KMS-11 (cell line): Measurements from ENCODE around the gene ZNF354C.

Experiments
- H2AFZ ChIP-seq: fragments of 200-600 bp; sonication (generic); 2 replicates; pipeline ENCODE4 v1.6.1; 2016; ENCODE audit warnings: antibody characterized with exemption, mixed run types, low read depth
- H3K27ac ChIP-seq: fragments of 200-600 bp; sonication (generic); 2 replicates; pipeline ENCODE4 v1.6.1; 2016; ENCODE audit warnings: mild to moderate bottlenecking, mixed run types
- H3K27me3 ChIP-seq: fragments of 200-600 bp; sonication (generic); 2 replicates; pipeline ENCODE4 v1.6.1; 2017; ENCODE audit warnings: mild to moderate bottlenecking, low read depth, mixed run types, moderate library complexity; ENCODE audit not compliant: insufficient read depth
- H3K36me3 ChIP-seq: fragments of 200-600 bp; sonication (generic); 2 replicates; pipeline ENCODE4 v1.6.1; 2017; ENCODE audit warnings: mild to moderate bottlenecking, mixed run types; ENCODE audit not compliant: insufficient read depth
- H3K4me1 ChIP-seq: fragments of 200-600 bp; sonication (generic); 2 replicates; pipeline ENCODE4 v1.6.1; 2016; ENCODE audit warnings: mild to moderate bottlenecking, low read depth, mixed run types; ENCODE audit not compliant: poor library complexity, severe bottlenecking
- H3K4me2 ChIP-seq: fragments of 200-600 bp; sonication (generic); 2 replicates; pipeline ENCODE4 v1.7.0; 2016; ENCODE audit warnings: mild to moderate bottlenecking, mixed run types
- H3K4me3 ChIP-seq: fragments of 200-600 bp; sonication (generic); IDR thresholded peaks from 2 replicates; pipeline ENCODE4 v1.6.1; 2017; ENCODE audit warnings: low read depth, low read length, mixed read lengths; ENCODE audit not compliant: insufficient read depth
- H3K79me2 ChIP-seq: fragments of 200-600 bp; sonication (generic); 2 replicates; pipeline ENCODE4 v1.6.1; 2016; ENCODE audit warnings: low read depth, mixed run types; ENCODE audit not compliant: insufficient read depth
- H3K9ac ChIP-seq: fragments of 200-600 bp; sonication (generic); 2 replicates; pipeline ENCODE4 v1.6.1; 2016; ENCODE audit warnings: mild to moderate bottlenecking, mixed run types
- H4K20me1 ChIP-seq: fragments of 200-600 bp; sonication (generic); 2 replicates; pipeline ENCODE4 v1.6.1; 2016; ENCODE audit warnings: mild to moderate bottlenecking, mixed run types; ENCODE audit not compliant: insufficient read depth
- TF ChIP-seq, protein P1 (sequence below): fragments of 200-600 bp; sonication (generic); conservative IDR thresholded peaks from 2 replicates; pipeline ENCODE4 v1.6.1; 2017; ENCODE audit warnings: low read depth, mild to moderate bottlenecking, antibody characterized with exemption, low read length, moderate library complexity, mixed read lengths

ZNF354C gene

GRCh38 chr5:179119415-179120170 lies 59.4 kb downstream of the ZNF354C start:
- Histone ChIP-seq H3K4me3 (no peak overlapping the region), H2AFZ (no peak overlapping the region), H3K4me2 (no peak overlapping the region), H4K20me1 (no peaks in the 10 kb centered on the region), H3K9ac (no peak overlapping the region), H3K27ac (no peak overlapping the region), H3K27me3 (no peaks in the 10 kb centered on the region), H3K79me2 (no peaks in the 10 kb centered on the region), H3K36me3 (no peaks in the 10 kb centered on the region), H3K4me1 (no peaks in the 10 kb centered on the region)
- TF ChIP-seq, protein P1, sequence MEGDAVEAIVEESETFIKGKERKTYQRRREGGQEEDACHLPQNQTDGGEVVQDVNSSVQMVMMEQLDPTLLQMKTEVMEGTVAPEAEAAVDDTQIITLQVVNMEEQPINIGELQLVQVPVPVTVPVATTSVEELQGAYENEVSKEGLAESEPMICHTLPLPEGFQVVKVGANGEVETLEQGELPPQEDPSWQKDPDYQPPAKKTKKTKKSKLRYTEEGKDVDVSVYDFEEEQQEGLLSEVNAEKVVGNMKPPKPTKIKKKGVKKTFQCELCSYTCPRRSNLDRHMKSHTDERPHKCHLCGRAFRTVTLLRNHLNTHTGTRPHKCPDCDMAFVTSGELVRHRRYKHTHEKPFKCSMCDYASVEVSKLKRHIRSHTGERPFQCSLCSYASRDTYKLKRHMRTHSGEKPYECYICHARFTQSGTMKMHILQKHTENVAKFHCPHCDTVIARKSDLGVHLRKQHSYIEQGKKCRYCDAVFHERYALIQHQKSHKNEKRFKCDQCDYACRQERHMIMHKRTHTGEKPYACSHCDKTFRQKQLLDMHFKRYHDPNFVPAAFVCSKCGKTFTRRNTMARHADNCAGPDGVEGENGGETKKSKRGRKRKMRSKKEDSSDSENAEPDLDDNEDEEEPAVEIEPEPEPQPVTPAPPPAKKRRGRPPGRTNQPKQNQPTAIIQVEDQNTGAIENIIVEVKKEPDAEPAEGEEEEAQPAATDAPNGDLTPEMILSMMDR = no peak

DNA sequence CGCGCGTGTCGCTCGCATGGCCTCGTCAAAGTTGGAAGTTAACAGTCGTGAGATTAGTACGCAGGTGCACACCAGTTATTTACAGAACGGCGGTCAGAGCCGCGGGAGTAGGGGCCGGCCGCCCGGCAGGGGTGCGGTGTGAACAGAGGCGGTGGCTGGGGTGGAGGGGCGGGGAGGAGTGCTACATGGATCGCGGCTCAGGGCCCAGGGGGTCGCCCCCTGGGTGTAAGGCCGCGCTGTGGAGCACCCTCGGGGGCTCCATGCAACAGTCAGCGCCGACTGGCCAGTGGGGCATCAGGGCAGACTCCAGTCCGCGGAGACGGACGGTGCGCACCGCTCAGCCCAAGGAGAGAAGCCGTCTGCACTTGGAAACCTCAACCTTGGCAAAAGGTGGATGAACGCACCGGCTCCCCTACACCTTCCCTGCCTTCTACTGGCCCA lies 60.3 kb downstream of the ZNF354C start:
- no peak overlapping the region for H3K27ac ChIP-seq
- no peaks in the 10 kb centered on the region for H3K4me1 ChIP-seq
- no peaks in the 10 kb centered on the region for H3K27me3 ChIP-seq
- no peak overlapping the region for H2AFZ ChIP-seq
- no peak overlapping the region for H3K9ac ChIP-seq
- H3K36me3 ChIP-seq = no peaks in the 10 kb centered on the region
- no peaks in the 10 kb centered on the region for H4K20me1 ChIP-seq
- H3K4me2 ChIP-seq = no peak overlapping the region
- H3K4me3 ChIP-seq = no peak overlapping the region
- H3K79me2 ChIP-seq = no peaks in the 10 kb centered on the region
- TF ChIP-seq, protein P1 = no peak

DNA sequence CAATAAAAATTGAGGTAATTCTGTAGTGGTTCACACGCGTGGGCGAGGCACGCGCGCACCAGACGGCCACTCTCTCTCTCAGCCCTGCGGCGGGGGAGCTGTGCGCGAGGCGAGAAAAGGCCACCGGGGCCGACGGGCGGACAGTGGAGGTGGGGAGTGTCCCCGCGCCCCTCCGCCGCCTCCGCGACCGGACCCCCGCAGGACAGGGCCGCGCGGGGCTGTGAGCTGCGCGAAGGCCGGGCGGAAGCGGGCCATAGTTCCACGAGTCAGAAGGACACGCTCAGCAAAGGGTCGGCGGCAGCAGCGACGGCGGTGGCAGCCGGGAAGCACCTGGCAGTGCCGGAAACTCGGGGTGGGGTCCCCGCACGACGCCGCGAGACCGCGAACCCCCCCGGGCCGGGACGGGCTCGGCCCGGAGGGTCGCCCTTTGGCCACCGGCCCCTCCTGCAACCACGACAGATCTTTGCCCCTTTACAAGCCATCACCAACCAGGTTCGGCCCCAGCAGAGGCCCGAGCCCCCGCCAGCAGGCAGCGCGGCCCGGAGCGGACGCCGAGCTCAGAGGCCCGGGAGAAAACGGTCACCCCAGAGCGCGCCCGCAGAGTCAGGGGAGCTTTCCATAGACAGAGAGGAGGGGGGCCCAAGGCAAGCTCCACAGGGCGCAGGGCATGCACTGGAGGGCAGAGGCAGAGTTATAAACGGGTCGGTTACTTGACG lies 60.9 kb downstream of the ZNF354C start:
- Histone ChIP-seq H3K27me3 (no peaks in the 10 kb centered on the region), H3K4me3 (no peak overlapping the region), H3K4me2 (no peak overlapping the region), H3K27ac (no peak overlapping the region), H3K79me2 (no peaks in the 10 kb centered on the region), H4K20me1 (no peaks in the 10 kb centered on the region), H3K36me3 (no peaks in the 10 kb centered on the region), H2AFZ (no peak overlapping the region), H3K9ac (no peak overlapping the region), H3K4me1 (no peaks in the 10 kb centered on the region)
- TF ChIP-seq, protein P1 = no peak

DNA sequence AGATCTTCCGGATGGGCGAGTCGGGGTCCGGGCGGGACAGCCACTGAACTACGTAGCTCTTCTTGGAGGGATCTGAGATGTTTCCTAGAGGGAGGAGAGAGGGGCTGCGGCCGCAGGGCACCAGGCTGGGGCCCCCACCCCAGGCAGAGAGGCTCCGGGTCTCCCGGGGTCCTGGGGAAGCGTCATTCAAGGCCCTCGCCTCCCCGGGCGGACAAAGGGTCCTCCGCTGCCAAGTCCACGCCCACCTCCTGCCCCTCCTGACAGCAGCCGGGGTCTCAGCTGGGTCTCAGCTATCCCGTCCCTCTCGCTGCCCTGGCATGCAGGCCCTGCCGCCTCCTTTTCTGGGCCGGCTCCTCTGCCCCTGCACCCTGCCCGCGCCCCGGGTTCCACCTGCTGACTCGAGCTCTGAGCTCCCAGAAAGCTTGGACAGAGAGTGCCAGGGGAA lies 61.5 kb downstream of the ZNF354C start:
- no peaks in the 10 kb centered on the region for H4K20me1 ChIP-seq
- H3K36me3 ChIP-seq = no peaks in the 10 kb centered on the region
- no peak overlapping the region for H3K4me3 ChIP-seq
- no peak overlapping the region for H3K27ac ChIP-seq
- no peak overlapping the region for H2AFZ ChIP-seq
- H3K4me1 ChIP-seq = no peaks in the 10 kb centered on the region
- no peak overlapping the region for H3K9ac ChIP-seq
- H3K79me2 ChIP-seq = no peaks in the 10 kb centered on the region
- no peak overlapping the region for H3K4me2 ChIP-seq
- H3K27me3 ChIP-seq = no peaks in the 10 kb centered on the region
- TF ChIP-seq, protein P1 = no peak
